WTC11 (cell line): ENCODE data around the gene LGR4. TPM values are rescaled to one million over a fixed set of nuclear protein-coding genes. Genes with fewer than 3 reads are reported as not detected.
"Not testable (repeated sequence)": the region's sequence is repeated elsewhere in the genome, so short reads cannot be mapped to it uniquely, and the experiment has no call there.

ENCODE experiments used
- ATAC-seq: fragments of 200-7000 bp; cut with Tn5 transposase; 2 replicates; pipeline ENCODE4 v1.10.0; 2021; ENCODE audit warnings: mild to moderate bottlenecking, moderate library complexity
- CTCF ChIA-PET: fragments of 300-600 bp; sonication (Branson Sonifier 250); formaldehyde crosslinking; loops from one replicate; lab custom pipeline; 2021; ENCODE audit warnings: antibody characterized with exemption; lab: Charles Lee
- POLR2A ChIA-PET: fragments of 350-600 bp; sonication (Branson Sonifier 250); formaldehyde crosslinking; loops from one replicate; lab custom pipeline; 2021; ENCODE audit warnings: antibody characterized with exemption; lab: Charles Lee
- DNase-seq: peaks from one replicate; pipeline ENCODE4 v3.0.0; 2021; ENCODE audit warnings: low spot score
- H3K27ac Mint-ChIP-seq: 2 replicates; pipeline ENCODE4 v1.8.0; 2021; ENCODE audit warnings: mixed read lengths
- H3K27me3 Mint-ChIP-seq: 2 replicates; pipeline ENCODE4 v1.8.0; 2021; ENCODE audit warnings: low read depth, mild to moderate bottlenecking, moderate library complexity, mixed read lengths
- H3K36me3 Mint-ChIP-seq: 2 replicates; pipeline ENCODE4 v1.8.0; 2021; ENCODE audit warnings: mixed read lengths
- H3K4me1 Mint-ChIP-seq: 2 replicates; pipeline ENCODE4 v1.8.0; 2022; ENCODE audit warnings: mixed read lengths
- H3K4me3 Mint-ChIP-seq: 2 replicates; pipeline ENCODE4 v1.8.0; 2021; ENCODE audit warnings: mild to moderate bottlenecking, moderate library complexity, mixed read lengths
- H3K9me3 Mint-ChIP-seq: 2 replicates; pipeline ENCODE4 v1.8.0; 2021; ENCODE audit warnings: mixed read lengths
- ATF3 ChIP-seq: sonication (generic); formaldehyde crosslinking; conservative IDR thresholded peaks from 2 replicates; pipeline ENCODE4 v1.8.1; 2022; ENCODE audit warnings: mild to moderate bottlenecking, missing genetic modification reagents
- CBFB ChIP-seq: sonication (generic); formaldehyde crosslinking; IDR thresholded peaks from 2 replicates; pipeline ENCODE4 v1.8.1; 2022; ENCODE audit warnings: mild to moderate bottlenecking, low read depth, missing genetic modification reagents
- E2F4 ChIP-seq: sonication (generic); formaldehyde crosslinking; IDR thresholded peaks from 2 replicates; pipeline ENCODE4 v1.8.1; 2022; ENCODE audit warnings: low read depth, mild to moderate bottlenecking, moderate library complexity, missing genetic modification reagents, borderline replicate concordance
- FOXK1 ChIP-seq: sonication (generic); formaldehyde crosslinking; IDR thresholded peaks from 2 replicates; pipeline ENCODE4 v1.8.0; 2022; ENCODE audit warnings: mild to moderate bottlenecking, moderate library complexity, missing genetic modification reagents
- FOXP1 ChIP-seq: sonication (generic); formaldehyde crosslinking; IDR thresholded peaks from 2 replicates; pipeline ENCODE4 v1.8.0; 2022; ENCODE audit warnings: missing genetic modification reagents, mild to moderate bottlenecking, moderate library complexity, borderline replicate concordance
- GABPB1 ChIP-seq: sonication (generic); formaldehyde crosslinking; IDR thresholded peaks from 2 replicates; pipeline ENCODE4 v1.8.1; 2023; ENCODE audit warnings: mild to moderate bottlenecking, missing genetic modification reagents
- NR1H2 ChIP-seq: sonication (generic); formaldehyde crosslinking; IDR thresholded peaks from 2 replicates; pipeline ENCODE4 v1.9.0; 2021; ENCODE audit warnings: mild to moderate bottlenecking, moderate library complexity, missing genetic modification reagents
- NR3C1 ChIP-seq: sonication (generic); formaldehyde crosslinking; conservative IDR thresholded peaks from 2 replicates; pipeline ENCODE4 v1.8.1; 2023; ENCODE audit warnings: low read depth, mild to moderate bottlenecking, missing genetic modification reagents
- RORB ChIP-seq: fragments of 250-450 bp; sonication (Bioruptor Pico); IDR thresholded peaks from 2 replicates; pipeline ENCODE4 v1.9.0; 2021; ENCODE audit warnings: mild to moderate bottlenecking
- SMAD3 ChIP-seq: sonication (generic); formaldehyde crosslinking; IDR thresholded peaks from 2 replicates; pipeline ENCODE4 v1.8.0; 2022; ENCODE audit warnings: missing genetic modification reagents, mild to moderate bottlenecking, borderline replicate concordance
- ZBTB21 ChIP-seq: sonication (generic); formaldehyde crosslinking; IDR thresholded peaks from 2 replicates; pipeline ENCODE4 v1.8.1; 2023; ENCODE audit warnings: mild to moderate bottlenecking, missing genetic modification reagents, borderline replicate concordance
- ZNF219 ChIP-seq: sonication (generic); formaldehyde crosslinking; IDR thresholded peaks from 2 replicates; pipeline ENCODE4 v1.8.0; 2023; ENCODE audit warnings: missing genetic modification reagents, mild to moderate bottlenecking, borderline replicate concordance
- ZNF281 ChIP-seq: sonication (generic); formaldehyde crosslinking; IDR thresholded peaks from 2 replicates; pipeline ENCODE4 v1.8.0; 2023; ENCODE audit warnings: mild to moderate bottlenecking, missing genetic modification reagents
- ZNF423 ChIP-seq: fragments of 250-450 bp; sonication (Bioruptor Pico); IDR thresholded peaks from 2 replicates; pipeline ENCODE4 v2.1.2; 2022; ENCODE audit warnings: mild to moderate bottlenecking, moderate library complexity
- ZNF425 ChIP-seq: fragments of 250-450 bp; sonication (Bioruptor Pico); conservative IDR thresholded peaks from 2 replicates; pipeline ENCODE4 v1.9.0; 2021; ENCODE audit warnings: mild to moderate bottlenecking
- ZNF512 ChIP-seq: sonication (generic); formaldehyde crosslinking; IDR thresholded peaks from 2 replicates; pipeline ENCODE4 v1.8.1; 2022; ENCODE audit warnings: missing genetic modification reagents, borderline replicate concordance
- total RNA-seq: library from RNA; stranded (reverse); gene quantifications from 3 replicates; pipeline ENCODE4 v1.2.3, GENCODE V29; 2021
- TF ChIP-seq, protein P1 (sequence below): fragments of 200-600 bp; IDR thresholded peaks from 2 replicates; pipeline ENCODE4 v1.8.0; 2022; ENCODE audit warnings: antibody characterized with exemption

Gene LGR4
- total RNA-seq, 1 experiment from 2014 or later, result 53.8 TPM

DNA sequence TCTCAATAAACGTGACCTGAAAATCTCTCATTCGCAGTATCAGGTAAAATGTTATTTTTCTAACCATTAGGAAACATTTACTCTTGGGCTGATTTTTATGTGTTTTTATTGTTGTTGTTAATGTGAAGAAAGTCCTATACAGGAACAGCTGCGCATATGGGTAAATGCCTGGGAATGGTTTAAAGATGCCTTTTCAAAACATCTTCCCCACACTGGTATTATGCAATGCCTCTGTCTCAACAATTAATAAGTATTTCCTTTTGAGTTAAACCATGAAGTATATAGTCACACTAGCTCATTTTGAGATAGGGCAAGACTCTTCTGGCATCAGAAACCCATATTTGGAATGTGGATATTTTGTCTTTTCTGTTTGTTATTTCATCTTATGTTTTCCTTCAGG lies 47.6 kb upstream of the LGR4 start:
- H3K4me1 Mint-ChIP-seq, result no peaks in the 10 kb centered on the region
- TF ChIP-seq E2F4 (CRISPR knock-in tag) (no peak), ZNF425 (CRISPR knock-in tag) (no peak), ZNF512 (CRISPR knock-in tag) (no peak), GABPB1 (no peak)
- ChIA-PET CTCF (no interaction called here), POLR2A (no interaction called here)
- peaks cover 32% of the 10 kb centered on the region for H3K27me3 Mint-ChIP-seq
- H3K27ac Mint-ChIP-seq, result no peak overlapping the region
- H3K36me3 Mint-ChIP-seq, result no peaks in the 10 kb centered on the region
- ATAC-seq (no peak), DNase-seq (no peak)
- H3K4me3 Mint-ChIP-seq, result no peak overlapping the region
- no peaks in the 10 kb centered on the region for H3K9me3 Mint-ChIP-seq

DNA sequence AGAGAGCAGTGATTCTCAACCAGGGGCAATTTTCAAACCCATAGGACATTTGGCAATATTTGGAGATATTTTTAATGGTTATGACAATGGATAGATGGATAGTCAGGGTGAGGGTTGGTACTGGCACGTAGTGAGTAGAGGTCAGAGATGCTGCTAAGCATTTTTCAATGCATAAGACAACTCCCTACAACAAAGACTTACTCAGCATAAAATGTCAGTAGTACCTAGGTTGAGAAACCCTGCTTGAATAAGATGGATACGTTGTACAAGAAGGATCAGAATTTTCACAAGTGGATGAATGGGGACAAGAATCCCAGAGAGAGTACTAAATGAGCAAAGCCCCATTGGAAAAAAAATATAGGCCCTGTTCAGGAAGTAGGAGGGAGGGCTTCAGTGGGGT lies 45.9 kb upstream of the LGR4 start:
- no peaks in the 10 kb centered on the region for H3K4me1 Mint-ChIP-seq
- no peak for TF ChIP-seq FOXP1 (CRISPR knock-in tag)
- no peak for TF ChIP-seq FOXK1 (CRISPR knock-in tag)
- no peak for TF ChIP-seq ZNF423 (CRISPR knock-in tag)
- no peak for TF ChIP-seq SMAD3 (CRISPR knock-in tag)
- H3K4me3 Mint-ChIP-seq, result no peak overlapping the region
- H3K36me3 Mint-ChIP-seq, result no peaks in the 10 kb centered on the region
- ATAC-seq (no peak), DNase-seq (no peak)
- CTCF ChIA-PET, result no interaction called here
- no peak overlapping the region for H3K27ac Mint-ChIP-seq
- H3K27me3 Mint-ChIP-seq, result peaks cover 32% of the 10 kb centered on the region
- H3K9me3 Mint-ChIP-seq, result no peaks in the 10 kb centered on the region
- POLR2A ChIA-PET, result no interaction called here

GRCh38 chr11:27517490-27517889 lies 44.9 kb upstream of the LGR4 start:
- CTCF ChIA-PET, result interaction anchor here (0.9 kb wide), 1 partner anchor 200 kb away, joined by 3 read pairs; no protein-coding TSS in a partner anchor
- POLR2A ChIA-PET, H3K9me3 Mint-ChIP-seq, H3K4me3 Mint-ChIP-seq, H3K27ac Mint-ChIP-seq, H3K36me3 Mint-ChIP-seq, DNase-seq, H3K4me1 Mint-ChIP-seq, ATAC-seq: not testable (repeated sequence)
- H3K27me3 Mint-ChIP-seq, result peaks cover 32% of the 10 kb centered on the region
- 0 out of 2 replicates have a peak, but pooled peaks have one; percentile 7 for TF ChIP-seq ZNF512 (CRISPR knock-in tag)

- H3K4me1 Mint-ChIP-seq, result peaks cover 7% of the 10 kb centered on the region
- TF ChIP-seq ZNF281 (CRISPR knock-in tag) (no peak), RORB (CRISPR knock-in tag) (no peak), ZNF219 (CRISPR knock-in tag) (no peak), ZBTB21 (CRISPR knock-in tag) (no peak), NR3C1 (CRISPR knock-in tag) (no peak), CBFB (CRISPR knock-in tag) (no peak), NR1H2 (no peak), ATF3 (CRISPR knock-in tag) (no peak)
- TF ChIP-seq, protein P1, sequence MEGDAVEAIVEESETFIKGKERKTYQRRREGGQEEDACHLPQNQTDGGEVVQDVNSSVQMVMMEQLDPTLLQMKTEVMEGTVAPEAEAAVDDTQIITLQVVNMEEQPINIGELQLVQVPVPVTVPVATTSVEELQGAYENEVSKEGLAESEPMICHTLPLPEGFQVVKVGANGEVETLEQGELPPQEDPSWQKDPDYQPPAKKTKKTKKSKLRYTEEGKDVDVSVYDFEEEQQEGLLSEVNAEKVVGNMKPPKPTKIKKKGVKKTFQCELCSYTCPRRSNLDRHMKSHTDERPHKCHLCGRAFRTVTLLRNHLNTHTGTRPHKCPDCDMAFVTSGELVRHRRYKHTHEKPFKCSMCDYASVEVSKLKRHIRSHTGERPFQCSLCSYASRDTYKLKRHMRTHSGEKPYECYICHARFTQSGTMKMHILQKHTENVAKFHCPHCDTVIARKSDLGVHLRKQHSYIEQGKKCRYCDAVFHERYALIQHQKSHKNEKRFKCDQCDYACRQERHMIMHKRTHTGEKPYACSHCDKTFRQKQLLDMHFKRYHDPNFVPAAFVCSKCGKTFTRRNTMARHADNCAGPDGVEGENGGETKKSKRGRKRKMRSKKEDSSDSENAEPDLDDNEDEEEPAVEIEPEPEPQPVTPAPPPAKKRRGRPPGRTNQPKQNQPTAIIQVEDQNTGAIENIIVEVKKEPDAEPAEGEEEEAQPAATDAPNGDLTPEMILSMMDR, result no peak
Observed at GRCh38 chr11:27514558-27514957, 42.0 kb upstream of the LGR4 start.

More at GRCh38 chr11:27514558-27514957, 42.0 kb upstream of the LGR4 start:
- ChIA-PET POLR2A (no interaction called here), CTCF (no interaction called here)
- Mint-ChIP-seq H3K27ac (no peak overlapping the region), H3K36me3 (no peaks in the 10 kb centered on the region), H3K27me3 (peaks cover 31% of the 10 kb centered on the region), H3K9me3 (no peaks in the 10 kb centered on the region), H3K4me3 (no peak overlapping the region)
- DNase-seq (no peak), ATAC-seq (no peak)
